HepG2 (cell line): ENCODE measurements around the gene MAVS. TPM values are rescaled to one million over a fixed set of nuclear protein-coding genes. Genes with fewer than 3 reads are reported as not detected.

Experiments
- FOXA1 ChIP-seq, 2 experiments: fragments of 450-650 bp in 1 of 2; sonication (generic) in 1 of 2; formaldehyde crosslinking in 1 of 2; IDR thresholded peaks; 2 replicates each; pipeline versions ENCODE4 v1.4.0 to v1.6.1; 2016 to 2020; ENCODE audit warnings: missing genetic modification reagents in 1 of 2
- FOXJ3 ChIP-seq: sonication (generic); formaldehyde crosslinking; IDR thresholded peaks from 2 replicates; pipeline ENCODE4 v1.4.0; 2020; ENCODE audit warnings: missing genetic modification reagents, mild to moderate bottlenecking, borderline replicate concordance
- HMGXB4 ChIP-seq, 2 experiments: sonication (generic) in 1 of 2; formaldehyde crosslinking in 1 of 2; IDR thresholded peaks; 2 replicates each; pipeline versions ENCODE4 v1.4.0 to v1.6.1; 2018 to 2020; ENCODE audit warnings: missing genetic modification reagents in 2 of 2, borderline replicate concordance in 1 of 2, low read depth in 1 of 2, mild to moderate bottlenecking in 1 of 2, missing biosample characterization in 1 of 2
- MAZ ChIP-seq, 2 experiments: sonication (generic) in 1 of 2; formaldehyde crosslinking in 1 of 2; IDR thresholded peaks; 2 replicates each; pipeline versions ENCODE4 v1.5.0 to v1.6.1; 2012 to 2020; ENCODE audit warnings: low read depth in 2 of 2, mild to moderate bottlenecking in 2 of 2, borderline replicate concordance in 1 of 2, improper control_type of control experiment in 1 of 2, low read length in 1 of 2, missing genetic modification reagents in 1 of 2, moderate library complexity in 1 of 2
- MEIS1 ChIP-seq: sonication (generic); formaldehyde crosslinking; IDR thresholded peaks from 2 replicates; pipeline ENCODE4 v1.9.0; 2021; ENCODE audit warnings: mild to moderate bottlenecking, missing genetic modification reagents, moderate library complexity, borderline replicate concordance
- MIER2 ChIP-seq: IDR thresholded peaks from 2 replicates; pipeline ENCODE4 v1.6.1; 2016; ENCODE audit warnings: missing biosample characterization, missing genetic modification reagents
- NR2F6 ChIP-seq, 2 experiments: IDR thresholded peaks; 2 replicates each; pipeline ENCODE4 v1.6.1; 2016; ENCODE audit warnings: antibody characterized with exemption in 1 of 2, mild to moderate bottlenecking in 1 of 2
- SP5 ChIP-seq: IDR thresholded peaks from 2 replicates; pipeline ENCODE4 v1.6.1; 2016; ENCODE audit warnings: low read depth, borderline replicate concordance
- SRSF9 ChIP-seq: fragments of 200-400 bp; formaldehyde crosslinking; IDR thresholded peaks from 2 replicates; pipeline ENCODE4 v1.6.1; 2018; ENCODE audit warnings: borderline replicate concordance, mild to moderate bottlenecking, low read depth, low read length; ENCODE audit not compliant: insufficient read depth, poor library complexity, severe bottlenecking
- SSRP1 ChIP-seq: IDR thresholded peaks from 2 replicates; pipeline ENCODE4 v1.6.1; 2016; ENCODE audit warnings: control low read depth
- TCF7 ChIP-seq: sonication (generic); IDR thresholded peaks from 2 replicates; pipeline ENCODE4 v1.6.1; 2016; ENCODE audit warnings: antibody characterized with exemption, low read depth
- ZNF234 ChIP-seq: sonication (generic); formaldehyde crosslinking; conservative IDR thresholded peaks from 2 replicates; pipeline ENCODE4 v1.5.1; 2020; ENCODE audit warnings: mild to moderate bottlenecking, missing genetic modification reagents
- ZNF235 ChIP-seq: sonication (generic); formaldehyde crosslinking; IDR thresholded peaks from 2 replicates; pipeline ENCODE4 v1.8.1; 2023; ENCODE audit warnings: mild to moderate bottlenecking, missing genetic modification reagents, borderline replicate concordance
- ZNF251 ChIP-seq: sonication (generic); formaldehyde crosslinking; IDR thresholded peaks from 2 replicates; pipeline ENCODE4 v1.9.0; 2021; ENCODE audit warnings: mild to moderate bottlenecking, missing genetic modification reagents
- ZNF362 ChIP-seq: sonication (generic); formaldehyde crosslinking; IDR thresholded peaks from 2 replicates; pipeline ENCODE4 v1.4.0; 2020; ENCODE audit warnings: missing genetic modification reagents, mild to moderate bottlenecking, borderline replicate concordance
- ZNF510 ChIP-seq: sonication (generic); formaldehyde crosslinking; IDR thresholded peaks from 2 replicates; pipeline ENCODE4 v1.4.0; 2020; ENCODE audit warnings: low read depth, mild to moderate bottlenecking, missing genetic modification reagents
- ZNF75D ChIP-seq: sonication (generic); formaldehyde crosslinking; IDR thresholded peaks from 2 replicates; pipeline ENCODE4 v1.8.1; 2023; ENCODE audit warnings: missing genetic modification reagents, mild to moderate bottlenecking, borderline replicate concordance
- polyA plus RNA-seq, 8 experiments: library from polyadenylated mRNA; depleted of rRNA in 3 of 8; stranded (reverse) in 7 of 8; unstranded in 1 of 8; fragments of >200 nt; fragmentation: Illumina TruSeq in 4 of 8; extraction: Trizol in 4 of 8; gene quantifications; 2 replicates each; pipeline versions ENCODE4 v1.2.1 to v1.2.3, GENCODE V29; 2011 to 2016; ENCODE audit warnings: low read depth in 4 of 8, missing spikeins in 1 of 8, mixed read lengths in 1 of 8; ENCODE audit not compliant: insufficient read depth in 1 of 8
- total RNA-seq, 5 experiments: library from RNA; depleted of rRNA; stranded (reverse); fragments of >200 nt; fragmentation: Illumina TruSeq; extraction: Trizol; gene quantifications; 2 replicates each; pipeline ENCODE4 v1.2.3, GENCODE V29; 2016; ENCODE audit warnings: low read depth in 1 of 5
- TF ChIP-seq, protein P1 (sequence below), 2 experiments: sonication (generic) in 1 of 2; formaldehyde crosslinking in 1 of 2; IDR thresholded peaks; 2 replicates each; pipeline versions ENCODE4 v1.6.1 to v1.9.0; 2014 to 2022; ENCODE audit warnings: antibody characterized with exemption in 1 of 2, borderline replicate concordance in 1 of 2, inconsistent platforms in 1 of 2, low read depth in 1 of 2, missing genetic modification reagents in 1 of 2

The MAVS gene
- total and polyA plus RNA-seq, 2 of the 13 experiments (the other 11 are each of a cell fraction or from before 2014, with no cell fraction given): 27.3 to 36.6 TPM

DNA sequence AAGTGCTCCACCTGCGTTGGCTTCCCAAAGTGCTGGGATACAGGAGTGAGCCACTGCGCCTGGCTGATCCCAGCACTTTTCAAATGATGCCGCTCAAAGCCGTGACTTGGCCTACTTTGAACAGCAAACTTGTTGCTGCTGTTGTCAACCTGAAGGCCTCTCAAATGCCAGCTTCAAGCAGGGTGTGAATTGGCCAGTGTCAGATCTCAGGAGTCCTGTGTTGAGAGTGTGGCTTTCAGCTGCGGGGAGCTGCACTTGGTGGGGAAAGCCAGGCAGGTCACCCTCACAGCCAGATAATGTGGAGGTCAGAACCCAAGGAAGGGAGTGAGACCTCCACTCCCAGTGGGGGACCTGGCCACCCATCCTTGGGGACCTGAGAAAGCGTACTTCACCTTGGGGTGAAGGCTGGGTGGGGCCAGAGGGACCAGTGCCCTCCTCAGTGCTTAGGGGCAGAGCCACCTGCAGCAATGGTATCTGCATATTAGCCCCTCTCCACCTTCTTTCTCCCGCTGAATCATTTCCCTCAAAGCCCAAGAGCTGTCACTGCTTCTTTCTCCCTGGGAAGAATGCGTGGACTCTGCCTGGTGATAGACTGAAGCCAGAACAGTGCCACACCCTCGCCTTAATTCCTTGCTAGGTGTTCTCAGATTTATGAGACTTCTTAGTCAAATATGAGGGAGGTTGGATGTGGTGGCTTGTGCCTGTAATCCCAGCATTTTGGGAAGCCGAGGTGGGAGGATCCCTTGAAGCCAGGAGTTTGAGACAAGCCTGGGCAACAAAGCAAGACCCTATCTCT, 23.4 kb downstream of the MAVS start (continued):
- no peak for TF ChIP-seq HMGXB4 (CRISPR knock-in tag; IDR thresholded peaks at IDR 0.05; ENCODE audit: borderline replicate concordance in 1 of 2, low read depth in 1 of 2)
- no peak for TF ChIP-seq TCF7
- no peak for TF ChIP-seq NR2F6 (IDR thresholded peaks at IDR 0.05)
- TF ChIP-seq NR2F6 (CRISPR knock-in tag; IDR thresholded peaks at IDR 0.05): no peak
- TF ChIP-seq MEIS1 (CRISPR knock-in tag): no peak
- TF ChIP-seq, protein P1, sequence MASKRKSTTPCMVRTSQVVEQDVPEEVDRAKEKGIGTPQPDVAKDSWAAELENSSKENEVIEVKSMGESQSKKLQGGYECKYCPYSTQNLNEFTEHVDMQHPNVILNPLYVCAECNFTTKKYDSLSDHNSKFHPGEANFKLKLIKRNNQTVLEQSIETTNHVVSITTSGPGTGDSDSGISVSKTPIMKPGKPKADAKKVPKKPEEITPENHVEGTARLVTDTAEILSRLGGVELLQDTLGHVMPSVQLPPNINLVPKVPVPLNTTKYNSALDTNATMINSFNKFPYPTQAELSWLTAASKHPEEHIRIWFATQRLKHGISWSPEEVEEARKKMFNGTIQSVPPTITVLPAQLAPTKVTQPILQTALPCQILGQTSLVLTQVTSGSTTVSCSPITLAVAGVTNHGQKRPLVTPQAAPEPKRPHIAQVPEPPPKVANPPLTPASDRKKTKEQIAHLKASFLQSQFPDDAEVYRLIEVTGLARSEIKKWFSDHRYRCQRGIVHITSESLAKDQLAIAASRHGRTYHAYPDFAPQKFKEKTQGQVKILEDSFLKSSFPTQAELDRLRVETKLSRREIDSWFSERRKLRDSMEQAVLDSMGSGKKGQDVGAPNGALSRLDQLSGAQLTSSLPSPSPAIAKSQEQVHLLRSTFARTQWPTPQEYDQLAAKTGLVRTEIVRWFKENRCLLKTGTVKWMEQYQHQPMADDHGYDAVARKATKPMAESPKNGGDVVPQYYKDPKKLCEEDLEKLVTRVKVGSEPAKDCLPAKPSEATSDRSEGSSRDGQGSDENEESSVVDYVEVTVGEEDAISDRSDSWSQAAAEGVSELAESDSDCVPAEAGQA (IDR thresholded peaks at IDR 0.05; ENCODE audit: low read depth): no peak
- TF ChIP-seq, protein P1 (CRISPR knock-in tag; IDR thresholded peaks at IDR 0.05; ENCODE audit: borderline replicate concordance): no peak
- no peak for TF ChIP-seq FOXJ3 (CRISPR knock-in tag)
- TF ChIP-seq ZNF510 (CRISPR knock-in tag): no peak
- no peak for TF ChIP-seq MIER2 (CRISPR knock-in tag)
- TF ChIP-seq SRSF9: no peak
- TF ChIP-seq ZNF75D (CRISPR knock-in tag): no peak
- no peak for TF ChIP-seq ZNF235
- TF ChIP-seq ZNF362 (CRISPR knock-in tag): 0 out of 2 replicates have a peak, but pooled peaks have one; percentile 4
- no peak for TF ChIP-seq ZNF234 (CRISPR knock-in tag)
- TF ChIP-seq ZNF251 (CRISPR knock-in tag): no peak
- no peak for TF ChIP-seq FOXA1 (IDR thresholded peaks at IDR 0.05)
- no peak for TF ChIP-seq FOXA1 (CRISPR knock-in tag; IDR thresholded peaks at IDR 0.05)
- peak; percentile 76; the same call in 1 of the 2 replicates for TF ChIP-seq SSRP1 (CRISPR knock-in tag)
- no peak for TF ChIP-seq MAZ (IDR thresholded peaks at IDR 0.05; ENCODE audit: borderline replicate concordance, low read depth, low read length)
- no peak for TF ChIP-seq MAZ (CRISPR knock-in tag; IDR thresholded peaks at IDR 0.05; ENCODE audit: low read depth)
- no peak for TF ChIP-seq SP5 (CRISPR knock-in tag)
